ENCODE data around the gene DNAJC18.

The DNAJC18 gene

GRCh38 chr5:139360384-139360783 lies 78.9 kb downstream of the DNAJC18 start:
- DNase-seq, result no peak

All from activated CD4-positive, alpha-beta T cell treated with anti-CD3 and anti-CD28 coated beads, Interleukin-2, Interleukin-6, amounts not matched to agents 100 ng/mL and 50 ng/mL, durations not matched to agents 16 hours and 8 hours (primary cell).